SH-SY5Y (cell line): ENCODE data around the gene ST6GAL2.

Experiments
- GATA2 ChIP-seq: IDR thresholded peaks from 2 replicates; pipeline ENCODE4 v1.6.1; 2011; ENCODE audit warnings: mild to moderate bottlenecking, low read depth, low read length
- GATA3 ChIP-seq: IDR thresholded peaks from 2 replicates; pipeline ENCODE4 v1.6.1; 2011; ENCODE audit warnings: low read depth, mild to moderate bottlenecking, low read length, moderate library complexity

DNA sequence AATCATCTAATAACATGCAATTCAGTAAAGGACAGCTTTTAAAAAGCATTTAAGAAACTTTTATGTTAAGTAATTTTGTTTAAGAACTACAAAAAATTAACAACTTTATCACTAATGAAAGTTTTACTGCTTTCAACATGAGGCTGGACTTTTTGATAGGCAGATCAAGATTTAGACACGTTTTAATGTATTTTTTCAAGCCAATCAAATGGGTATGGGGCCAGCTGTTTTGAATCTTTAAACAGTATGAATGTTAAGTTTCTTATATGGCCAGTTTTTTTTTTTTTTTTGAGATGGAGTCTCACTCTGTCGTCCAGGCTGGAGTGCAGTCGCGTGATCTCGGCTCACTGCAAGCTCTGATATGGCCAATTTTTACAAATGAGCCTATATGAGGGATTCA lies 73.1 kb downstream of the ST6GAL2 start:
- TF ChIP-seq GATA3 (no peak), GATA2 (no peak)
